Right ventricle myocardium superior (tissue), 1 donor: ENCODE results near the gene RPH3AL. TPM values are rescaled to one million over a fixed set of nuclear protein-coding genes. Genes with fewer than 3 reads are reported as not detected.

ENCODE experiments used
- ATAC-seq: fragments of 200-7000 bp; cut with Tn5 transposase; one replicate; pipeline ENCODE4 v1.9.1; 2020; ENCODE audit warnings: mild to moderate bottlenecking; ENCODE audit not compliant: poor library complexity
- DNase-seq: peaks from one replicate; pipeline ENCODE4 v3.0.0-alpha.2; 2020
- intact Hi-C: fragments of 100-400 bp; cut with DNase I; formaldehyde crosslinking; loops from one replicate; pipeline ENCODE4 v1.11.2; 2022
- total RNA-seq: library from RNA; stranded (reverse); fragmentation: NEBNext Ultra II Directional; extraction: Animal tissue kit (Norgen Biotek cat#: 25700); gene quantifications from one replicate; pipeline ENCODE4 v1.2.1, GENCODE V29; 2021
- donor health status: DM: no; HTN: yes; CAD: no; lungs with severe emphysema.

RPH3AL gene
- total RNA-seq, 1 donor from 2014 or later, result 4.6 TPM

DNA sequence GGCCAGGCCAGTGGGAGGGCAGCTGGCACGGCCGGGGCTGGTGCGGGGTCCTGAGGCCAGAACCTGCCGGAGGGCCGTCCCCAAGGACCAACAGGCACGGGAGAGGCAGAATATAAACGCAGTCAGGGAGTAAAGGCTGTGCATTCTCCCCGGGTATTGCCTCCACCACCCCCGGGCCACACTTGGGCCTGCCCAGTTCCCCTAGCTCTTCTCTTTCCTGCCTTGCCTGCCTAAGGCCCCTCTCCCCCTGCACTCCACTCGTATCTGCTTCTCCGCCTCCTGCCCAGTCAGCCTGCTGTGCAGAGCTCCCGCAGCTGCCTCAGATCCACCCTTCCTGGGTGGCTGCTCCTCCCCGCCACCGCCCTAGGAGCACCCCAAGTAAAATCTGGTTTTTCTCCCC, 5.0 kb upstream of the RPH3AL start:
- DNase-seq, result no peak
- no peak for ATAC-seq
- intact Hi-C loops, result no loop called here

DNA sequence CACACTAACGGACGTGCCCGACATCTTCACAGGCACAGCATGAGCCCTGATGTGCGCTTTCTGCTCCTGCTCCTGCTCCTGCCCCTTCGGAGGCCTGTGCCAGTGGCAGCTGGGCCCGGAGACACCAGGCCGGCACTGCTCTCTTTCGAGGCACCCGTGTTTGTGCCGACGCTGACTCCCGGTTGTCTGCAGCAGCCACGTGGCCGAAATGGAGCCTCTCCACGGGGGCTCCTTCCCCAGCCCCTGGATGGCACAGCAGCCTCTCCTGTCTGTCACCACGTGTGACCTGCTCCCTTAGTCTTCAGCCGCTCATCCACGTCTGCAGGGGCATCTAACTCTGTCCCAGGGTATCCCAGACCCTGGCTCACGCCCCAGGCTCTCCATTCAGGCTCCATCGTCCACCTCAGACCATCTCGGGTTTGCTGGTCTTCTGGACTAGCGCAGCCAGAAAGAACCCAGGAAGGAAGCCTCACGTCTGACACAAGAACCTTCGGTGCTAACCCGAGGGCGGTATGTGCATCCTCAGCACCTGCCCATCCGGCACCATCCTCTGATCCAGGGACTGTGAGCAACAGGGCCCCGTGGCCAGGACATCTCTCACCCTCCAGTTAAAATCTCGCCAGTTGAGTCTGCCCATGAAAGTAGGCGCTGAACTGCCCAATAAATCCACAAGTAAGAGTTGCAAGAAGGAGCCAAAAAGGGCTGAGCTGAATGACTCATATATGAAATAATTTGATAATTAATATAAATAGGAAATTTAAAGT, 4.2 kb upstream of the RPH3AL start:
- intact Hi-C loops, result no loop called here
- DNase-seq (no peak), ATAC-seq (no peak)

DNA sequence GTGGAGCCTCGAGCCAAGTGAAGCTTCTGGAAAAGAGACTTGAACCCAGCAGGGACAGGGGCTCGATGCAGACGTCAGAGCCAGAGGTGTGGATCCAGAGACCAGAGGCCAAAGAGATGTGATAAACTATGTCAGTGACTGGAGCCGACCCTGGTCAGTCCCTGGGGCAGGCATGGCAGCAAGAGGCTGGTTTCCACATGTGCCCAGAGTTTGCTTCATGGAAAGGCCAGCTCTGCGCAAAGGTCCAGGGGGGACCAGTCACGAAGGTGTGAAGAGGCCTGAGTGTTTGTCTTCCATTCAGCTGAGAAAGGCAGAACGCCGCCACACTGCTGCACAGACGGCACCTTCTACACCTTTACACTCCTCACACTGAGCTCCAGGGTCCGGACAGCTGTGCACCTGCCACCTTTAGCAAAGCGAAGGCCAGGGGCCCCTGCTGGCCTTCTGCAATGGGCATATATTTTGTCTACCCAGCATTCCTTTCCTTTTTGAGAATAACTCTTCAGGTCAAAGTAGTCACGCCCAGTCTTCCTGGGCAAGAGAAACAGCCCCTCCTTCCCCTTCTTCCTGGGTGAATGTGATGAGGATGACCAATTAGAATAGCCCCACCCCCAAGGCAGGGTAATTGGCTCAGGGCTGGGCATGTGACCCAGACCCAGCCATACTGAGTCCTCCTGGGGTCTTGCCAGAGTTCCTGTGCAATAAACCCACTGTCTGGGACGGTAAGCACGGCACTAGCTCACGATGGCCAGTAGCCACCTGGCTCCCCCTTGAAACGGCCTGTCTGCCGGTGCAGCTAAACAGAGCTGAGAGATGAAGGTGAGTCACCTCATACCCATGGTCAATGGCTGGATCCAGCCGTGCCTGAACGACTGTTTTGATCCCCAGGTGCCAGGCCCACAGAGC, 2.3 kb upstream of the RPH3AL start:
- DNase-seq (no peak), ATAC-seq (no peak)
- intact Hi-C loops, result no loop called here

DNA sequence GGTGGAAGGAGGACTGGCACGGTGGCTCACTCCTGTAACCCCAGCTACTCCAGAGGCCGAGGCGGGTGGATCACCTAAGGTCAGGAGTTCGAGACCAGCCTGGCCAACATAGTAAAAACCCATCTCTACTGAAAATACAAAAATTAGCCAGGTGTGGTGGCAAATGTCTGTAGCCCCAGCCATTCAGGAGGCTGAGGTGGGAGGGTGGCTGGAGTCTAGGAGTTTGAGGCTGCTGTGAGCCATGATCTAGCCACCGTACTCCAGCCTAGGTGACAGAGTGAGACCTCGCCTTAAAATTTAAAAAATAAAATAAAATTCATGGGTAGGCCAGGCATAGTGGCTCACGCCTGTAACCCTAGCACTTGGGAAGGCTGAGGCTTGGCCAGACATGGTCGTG, 1.2 kb upstream of the RPH3AL start:
- intact Hi-C loops, result no loop called here
- no peak for ATAC-seq

DNA sequence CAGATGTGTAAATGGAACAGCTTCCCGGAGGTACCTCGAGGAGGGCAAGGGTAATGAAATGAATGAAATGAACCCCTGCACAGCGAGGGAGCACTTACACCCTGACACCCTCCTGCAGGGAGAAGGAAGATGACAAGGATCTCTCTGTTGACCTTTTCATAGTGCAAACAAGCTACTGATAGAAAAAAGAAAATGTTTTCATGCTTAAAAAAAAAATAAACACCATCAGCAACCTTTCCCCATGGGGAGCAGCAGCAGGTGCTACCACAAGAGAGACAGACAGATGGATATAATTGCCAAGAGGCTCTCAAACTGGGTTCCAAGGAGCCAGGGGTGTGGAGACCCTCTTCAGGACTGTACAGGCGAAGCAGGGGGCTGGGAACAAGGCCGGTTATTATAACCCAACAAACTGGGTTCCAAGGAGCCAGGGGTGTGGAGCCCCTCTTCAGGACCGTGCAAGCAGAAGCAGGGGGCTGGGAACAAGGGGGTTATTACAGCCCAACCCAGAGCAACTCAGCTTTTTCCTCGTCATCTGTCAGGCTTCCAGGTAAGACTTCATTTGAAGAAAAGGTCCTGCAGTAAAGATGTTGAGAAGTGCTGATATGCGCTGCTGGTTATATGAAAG, 718 bp upstream of the RPH3AL start:
- DNase-seq, result no peak
- intact Hi-C loops, result no loop called here
- no peak for ATAC-seq

More for the DNA sequence above, 1.2 kb upstream of the RPH3AL start:
- no peak for DNase-seq

- ATAC-seq, result no peak
These were observed 659 bp downstream of the RPH3AL start for GRCh38 chr17:351875-352420.

DNA sequence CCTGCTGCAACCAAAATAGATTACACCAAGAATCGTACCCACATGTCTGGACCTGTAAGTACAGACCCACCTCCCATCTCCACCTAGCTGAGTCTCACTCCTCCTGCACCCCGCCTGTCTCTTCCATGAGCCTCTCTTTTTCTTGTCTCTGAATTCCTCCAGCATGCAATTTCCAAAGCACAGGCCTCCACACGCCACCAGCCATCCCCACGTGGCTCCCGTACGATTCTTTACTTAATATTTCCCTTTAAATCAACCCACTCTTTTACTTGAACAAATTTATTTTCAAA, 1.2 kb downstream of the RPH3AL start:
- intact Hi-C loops, result no loop called here
- DNase-seq, result no peak
- no peak for ATAC-seq

More at GRCh38 chr17:351875-352420, 659 bp downstream of the RPH3AL start:
- no peak for DNase-seq
- intact Hi-C loops, result no loop called here

DNA sequence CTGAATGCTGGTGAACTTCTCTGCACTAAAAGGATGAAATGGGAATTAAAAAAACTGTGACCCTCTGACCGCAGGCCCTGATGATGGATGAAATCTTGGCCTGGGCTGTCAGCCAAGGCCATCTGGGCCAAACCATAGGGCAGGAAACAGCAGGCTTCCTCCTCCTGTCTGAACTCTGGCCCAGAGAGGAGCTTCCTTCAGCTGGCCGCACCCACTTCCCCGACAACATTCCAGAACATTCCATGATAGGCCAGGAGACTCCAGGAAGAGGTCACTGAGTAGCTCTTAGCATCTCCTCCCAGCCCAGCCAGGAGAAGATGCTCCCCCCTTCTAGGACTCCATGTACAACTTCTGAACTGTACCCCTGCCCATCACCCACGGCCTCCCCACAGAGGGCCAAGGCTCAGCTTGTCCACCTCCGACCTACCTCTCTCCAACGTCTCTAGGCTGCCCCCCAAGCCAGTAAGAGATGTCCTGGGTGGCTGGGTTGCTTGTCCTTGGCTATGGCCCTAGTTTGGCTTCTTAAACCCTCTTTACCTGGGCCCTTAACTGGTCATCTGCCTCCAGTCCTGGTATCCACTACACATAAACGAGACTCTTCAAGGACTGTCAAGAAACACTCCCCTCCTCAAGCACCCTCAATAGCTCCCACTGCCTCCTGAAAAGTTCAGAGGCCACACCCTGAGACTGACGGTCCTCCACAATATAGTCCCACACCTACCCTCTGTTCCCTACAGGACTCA, 1.7 kb downstream of the RPH3AL start:
- ATAC-seq, result peak; percentile 79
- intact Hi-C loops, result no loop called here
- peak; percentile 87 for DNase-seq

GRCh38 chr17:349666-350065, 2.9 kb downstream of the RPH3AL start:
- peak; percentile 9 for ATAC-seq
- intact Hi-C loops, result no loop called here
- no peak for DNase-seq

DNA sequence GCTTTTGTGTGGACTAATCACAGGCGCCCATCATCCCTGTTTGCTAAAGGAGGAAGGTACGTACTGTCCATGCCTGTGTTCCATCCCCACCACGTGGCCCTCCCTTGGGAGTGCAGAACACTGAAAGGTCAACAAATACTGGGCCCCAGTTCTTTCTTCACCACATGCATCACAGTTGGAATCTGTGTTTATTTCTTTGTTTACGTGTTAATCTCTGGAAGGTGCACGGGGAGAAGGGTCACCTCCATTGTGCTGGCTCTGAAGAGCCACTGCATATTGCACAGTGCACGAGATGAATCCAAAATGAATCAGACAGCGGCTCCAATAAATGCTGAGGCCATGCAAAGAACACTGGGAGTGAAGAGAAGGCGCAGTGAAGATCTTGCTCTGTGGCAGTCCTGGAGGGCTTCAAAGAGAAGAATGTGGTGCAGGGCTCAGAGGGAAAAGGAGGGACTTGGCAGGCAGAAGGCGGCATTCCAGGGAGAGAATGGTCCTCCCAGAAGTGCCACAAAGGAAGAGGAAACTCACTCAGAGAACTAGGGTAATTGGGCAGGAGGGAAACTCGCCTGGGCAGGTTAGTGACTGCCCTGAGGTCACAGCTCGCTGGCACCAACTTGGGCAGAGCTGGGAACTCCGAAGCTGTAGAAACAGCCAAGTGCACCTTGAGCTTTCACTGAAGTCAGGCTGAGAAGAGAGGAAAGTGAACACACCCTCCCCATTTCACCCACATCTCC, 3.7 kb downstream of the RPH3AL start:
- peak; percentile 27 for ATAC-seq
- intact Hi-C loops, result no loop called here
- DNase-seq, result peak; percentile 47

DNA sequence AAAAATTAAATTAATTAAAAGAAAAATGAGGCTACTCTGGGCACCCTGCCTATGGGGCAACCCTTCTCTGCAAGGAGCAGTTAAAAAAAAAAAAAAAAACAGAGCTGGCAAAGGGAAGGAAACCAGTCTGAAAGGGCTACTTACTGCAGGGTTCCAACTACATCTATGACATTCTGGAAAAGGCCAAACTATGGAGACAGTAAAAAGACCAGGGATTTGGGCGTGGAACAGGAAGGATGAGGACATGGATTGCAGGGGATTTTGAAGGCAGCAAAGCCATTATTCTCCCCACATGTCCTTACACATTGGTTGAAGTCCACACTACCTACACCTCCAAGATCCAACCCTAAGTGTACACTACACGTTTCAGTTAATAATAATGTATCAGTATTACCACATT, 4.6 kb downstream of the RPH3AL start:
- intact Hi-C loops, result no loop called here
- ATAC-seq (no peak), DNase-seq (no peak)

DNA sequence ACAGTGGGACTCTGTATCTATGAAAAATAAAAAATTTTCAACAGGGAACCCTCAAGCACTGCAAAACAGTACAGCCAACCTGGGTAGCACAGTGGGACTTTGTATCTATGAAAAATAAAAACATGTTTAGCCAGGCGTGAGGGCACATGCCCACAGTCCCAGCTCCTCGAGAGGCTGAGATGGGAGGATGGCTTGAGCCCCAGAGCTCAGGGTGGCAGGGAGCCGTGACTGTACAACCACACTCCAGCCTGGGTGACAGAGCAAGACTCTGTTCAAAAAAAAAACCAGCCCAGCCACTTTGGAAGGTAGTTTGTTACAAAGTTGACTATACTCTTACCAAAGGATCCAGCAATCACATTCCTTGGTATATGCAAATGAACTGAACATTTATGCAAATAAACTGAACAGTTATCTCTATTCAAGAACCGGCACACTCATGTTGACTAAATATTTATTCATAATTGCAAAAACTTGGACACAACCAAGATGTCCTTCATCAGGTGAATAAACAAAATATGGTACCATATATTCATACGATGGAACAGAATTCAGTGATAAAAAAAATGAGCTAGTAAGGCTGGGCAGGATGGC, 5.2 kb downstream of the RPH3AL start:
- ATAC-seq, result no peak
- intact Hi-C loops, result no loop called here
- no peak for DNase-seq

DNA sequence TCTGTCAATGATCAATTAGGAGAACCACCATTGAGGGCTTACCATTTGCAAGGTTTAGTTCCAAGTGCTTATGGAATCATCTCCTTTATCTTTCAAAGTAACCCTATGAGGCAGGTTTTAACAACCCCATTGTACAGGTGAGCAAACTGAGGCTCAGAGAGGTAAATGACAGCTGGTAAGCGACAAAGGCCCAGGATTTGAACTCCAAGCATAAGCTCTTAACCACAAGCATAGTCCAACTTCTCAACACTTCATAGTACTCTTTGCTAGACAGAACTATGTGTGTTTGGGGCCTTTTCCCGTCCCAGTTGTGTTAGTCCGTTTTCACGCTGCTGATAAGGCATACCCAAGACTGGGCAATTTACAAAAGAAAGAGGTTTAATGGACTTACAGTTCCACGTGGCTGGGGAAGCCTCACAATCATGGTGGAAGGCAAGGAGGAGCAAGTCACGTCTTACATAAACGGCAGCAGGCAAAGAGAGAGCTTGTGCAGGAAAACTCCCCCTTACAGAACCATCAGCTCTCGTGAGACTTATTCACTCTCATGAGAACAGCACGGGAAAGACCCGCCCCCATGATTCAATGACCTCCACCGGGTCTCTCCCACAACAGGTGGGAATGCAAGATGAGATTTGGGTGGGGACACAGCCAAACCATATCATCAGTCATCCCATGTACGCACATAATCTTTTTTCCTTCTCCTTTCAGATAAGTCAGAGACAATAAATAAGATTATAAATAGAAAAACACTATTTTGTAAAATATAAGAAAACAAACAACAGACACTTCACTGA, 6.4 kb downstream of the RPH3AL start:
- DNase-seq (no peak), ATAC-seq (no peak)
- intact Hi-C loops, result no loop called here

DNA sequence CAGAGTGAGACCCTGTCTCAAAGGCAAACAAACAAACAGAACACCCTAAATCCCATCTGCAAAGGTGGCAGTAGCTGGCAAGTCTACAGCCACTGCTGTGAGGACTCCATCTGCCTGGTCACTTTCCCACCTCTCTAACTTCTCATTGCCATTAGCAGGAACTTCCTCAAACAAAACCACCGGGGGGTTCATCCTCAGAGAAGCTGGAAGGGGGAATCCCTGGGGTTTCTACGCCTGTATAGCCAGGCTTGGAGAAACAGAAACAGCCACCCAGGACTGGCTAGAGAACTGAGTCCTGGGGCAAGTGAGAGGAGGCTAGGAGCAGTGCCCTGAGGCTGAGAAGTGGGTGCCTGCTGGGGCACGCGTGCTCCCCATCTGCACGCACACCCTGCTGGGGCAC, 7.3 kb downstream of the RPH3AL start:
- no peak for DNase-seq

GRCh38 chr17:343875-344752, 8.5 kb downstream of the RPH3AL start:
- no peak for ATAC-seq
- intact Hi-C loops, result no loop called here
- DNase-seq, result no peak

More for the DNA sequence above, 7.3 kb downstream of the RPH3AL start:
- intact Hi-C loops, result no loop called here
- ATAC-seq, result no peak

DNA sequence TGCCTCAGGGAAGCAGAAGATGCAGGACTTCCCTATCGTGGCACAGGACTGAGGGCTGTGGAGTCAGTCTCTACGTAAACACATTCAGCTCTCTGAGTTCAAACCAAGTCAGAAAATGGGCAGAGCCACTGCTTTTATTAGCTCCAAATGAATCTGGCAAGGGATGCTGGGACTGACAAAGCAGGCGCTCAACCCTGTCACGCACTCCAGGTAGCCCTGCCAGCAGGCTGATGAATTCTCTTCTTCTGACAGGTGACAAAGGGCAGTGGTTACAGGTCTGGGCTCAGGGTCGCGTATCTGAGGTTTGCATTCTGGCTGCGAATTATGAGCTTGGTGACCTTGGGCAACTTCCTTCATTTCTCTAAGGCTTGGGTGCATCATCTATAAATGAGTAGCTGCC, 9.4 kb downstream of the RPH3AL start:
- no peak for ATAC-seq
- no peak for DNase-seq

More for the DNA sequence above, 9.4 kb downstream of the RPH3AL start:
- intact Hi-C loops, result no loop called here
